Measurements from ENCODE around the gene TMEM45A. TPM values are rescaled to one million over a fixed set of nuclear protein-coding genes. Genes with fewer than 3 reads are reported as not detected.
A peak's percentile ranks its signal among the peaks of the same experiment; 100 is the strongest.
"Not testable (repeated sequence)": the region's sequence is repeated elsewhere in the genome, so short reads cannot be mapped to it uniquely, and the experiment has no call there.

The TMEM45A gene
- total RNA-seq, 2 donors from 2014 or later = 1.1 to 4.5 TPM

GRCh38 chr3:100506355-100506754 is 13.9 kb downstream of the TMEM45A start:
- H3K9me3 Mint-ChIP-seq = no peaks in the 10 kb centered on the region
- DNase-seq (ENCODE audit: low spot score) (no peak), ATAC-seq (no peak)
- no peaks in the 10 kb centered on the region for H3K4me1 Mint-ChIP-seq (ENCODE audit: low read depth in 2 of 2)
- H3K36me3 Mint-ChIP-seq = no peaks in the 10 kb centered on the region
- H3K4me3 Mint-ChIP-seq = no peak overlapping the region
- peaks cover 29 to 44% of the 10 kb centered on the region in 2 donors for H3K27me3 Mint-ChIP-seq
- H3K27ac Mint-ChIP-seq = no peak overlapping the region

DNA sequence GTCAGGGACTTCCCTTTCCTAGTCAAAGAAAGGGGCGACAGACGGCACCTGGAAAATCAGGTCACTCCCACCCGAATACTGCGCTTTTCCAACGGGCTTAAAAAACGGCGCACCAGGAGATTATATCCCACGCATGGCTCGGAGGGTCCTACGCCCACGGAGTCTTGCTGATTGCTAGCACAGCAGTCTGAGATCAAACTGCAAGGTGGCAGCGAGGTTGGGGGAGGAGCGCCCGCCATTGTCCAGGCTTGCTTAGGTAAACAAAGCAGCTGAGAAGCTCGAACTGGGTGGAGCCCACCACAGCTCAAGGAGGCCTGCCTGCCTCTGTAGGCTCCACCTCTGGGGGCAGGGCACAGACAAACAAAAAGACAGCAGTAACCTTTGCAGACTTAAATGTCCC is 17.4 kb downstream of the TMEM45A start:
- H3K4me3 Mint-ChIP-seq; DNase-seq (ENCODE audit: low spot score); H3K4me1 Mint-ChIP-seq (ENCODE audit: low read depth in 2 of 2); H3K27ac Mint-ChIP-seq; H3K36me3 Mint-ChIP-seq; H3K9me3 Mint-ChIP-seq; ATAC-seq: not testable (repeated sequence)
- peaks cover 16 to 42% of the 10 kb centered on the region in 2 donors for H3K27me3 Mint-ChIP-seq

DNA sequence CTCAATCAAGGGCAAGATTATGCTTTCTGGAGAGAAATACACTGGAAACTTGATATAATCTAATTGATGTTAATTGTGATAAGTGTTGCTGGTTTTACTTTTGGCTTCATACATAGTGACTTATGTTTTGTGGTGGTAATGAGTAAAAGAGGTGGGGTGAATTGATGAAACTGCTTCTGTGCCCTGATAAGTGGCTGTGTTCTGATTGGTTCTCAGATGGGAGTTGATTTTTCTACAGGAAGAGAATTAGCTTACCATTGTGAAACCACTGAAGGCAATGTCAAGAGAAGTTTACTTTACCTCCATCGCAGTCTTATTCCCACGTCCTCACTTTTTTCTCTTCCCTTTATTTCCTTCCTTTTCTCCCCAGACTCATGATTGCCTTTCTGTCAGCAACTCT is 23.8 kb downstream of the TMEM45A start:
- DNase-seq (ENCODE audit: low spot score) (no peak), ATAC-seq (peak in 1 of 2 donors; percentile 54)
- H3K27ac Mint-ChIP-seq = no peak overlapping the region
- H3K9me3 Mint-ChIP-seq = no peaks in the 10 kb centered on the region
- no peaks in the 10 kb centered on the region for H3K36me3 Mint-ChIP-seq
- H3K4me1 Mint-ChIP-seq (ENCODE audit: low read depth in 2 of 2) = no peaks in the 10 kb centered on the region
- peaks cover 4% of the 10 kb centered on the region in 2 donors for H3K27me3 Mint-ChIP-seq
- no peak overlapping the region for H3K4me3 Mint-ChIP-seq

DNA sequence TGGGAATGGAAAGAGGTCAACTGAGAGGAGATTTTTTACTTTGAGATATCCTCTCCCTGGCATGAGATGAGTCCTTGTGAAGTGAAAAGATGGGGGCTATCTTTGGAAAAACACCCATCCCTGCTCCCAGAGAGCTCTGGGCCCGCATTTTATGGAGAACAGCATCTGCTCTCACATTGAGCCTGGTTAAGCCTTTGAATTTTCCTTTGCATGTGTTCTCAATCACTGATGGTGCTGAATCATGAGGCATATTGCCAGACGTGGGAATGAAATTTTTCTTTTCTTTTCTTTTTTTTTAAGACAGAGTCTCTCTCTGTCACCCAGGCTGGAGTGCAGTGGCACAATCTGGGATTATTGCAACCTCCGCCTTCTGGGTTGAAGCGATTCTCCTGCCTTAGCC is 24.4 kb downstream of the TMEM45A start:
- Mint-ChIP-seq H3K4me1 (ENCODE audit: low read depth in 2 of 2) (no peaks in the 10 kb centered on the region), H3K9me3 (no peaks in the 10 kb centered on the region)
- ATAC-seq = no peak

GRCh38 chr3:100517276-100517675 is 24.9 kb downstream of the TMEM45A start:
- H3K27me3 Mint-ChIP-seq = peaks cover under 1% of the 10 kb centered on the region in 2 donors
- H3K4me1 Mint-ChIP-seq (ENCODE audit: low read depth in 2 of 2) = no peaks in the 10 kb centered on the region
- DNase-seq (ENCODE audit: low spot score) (no peak), ATAC-seq (no peak)
- H3K9me3 Mint-ChIP-seq = no peaks in the 10 kb centered on the region
- H3K27ac Mint-ChIP-seq = no peak overlapping the region
- H3K36me3 Mint-ChIP-seq = no peaks in the 10 kb centered on the region
- no peak overlapping the region for H3K4me3 Mint-ChIP-seq

More for the DNA sequence above, 24.4 kb downstream of the TMEM45A start:
- Mint-ChIP-seq H3K4me3 (no peak overlapping the region), H3K27me3 (peaks cover 4% of the 10 kb centered on the region in 2 donors), H3K27ac (no peak overlapping the region), H3K36me3 (no peaks in the 10 kb centered on the region)
- DNase-seq (ENCODE audit: low spot score) = no peak

DNA sequence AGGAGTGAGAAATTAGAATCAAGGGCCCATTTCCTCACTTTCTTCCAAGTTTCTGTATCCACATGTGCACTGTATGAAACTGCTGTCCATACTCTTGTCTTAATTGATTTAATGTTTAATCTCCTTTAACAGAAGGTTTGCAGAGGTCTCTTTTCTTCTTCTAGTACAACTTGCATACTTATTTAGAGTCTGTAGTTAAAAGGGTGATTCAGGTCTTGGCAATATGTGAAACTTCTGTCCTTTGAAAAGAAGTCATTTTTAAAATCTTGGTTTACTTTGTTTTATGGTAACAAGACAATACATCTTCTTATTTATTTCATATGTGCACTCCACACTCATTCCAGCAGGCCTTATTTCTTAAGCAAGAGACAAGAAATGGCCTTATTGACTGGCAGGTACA is 25.8 kb downstream of the TMEM45A start:
- Mint-ChIP-seq H3K4me1 (ENCODE audit: low read depth in 2 of 2) (no peaks in the 10 kb centered on the region), H3K36me3 (no peaks in the 10 kb centered on the region), H3K27me3 (no peaks in the 10 kb centered on the region), H3K9me3 (no peaks in the 10 kb centered on the region), H3K27ac (no peak overlapping the region), H3K4me3 (no peak overlapping the region)
- ATAC-seq (no peak), DNase-seq (ENCODE audit: low spot score) (no peak)

GRCh38 chr3:100518983-100519382 is 26.6 kb downstream of the TMEM45A start:
- Mint-ChIP-seq H3K9me3 (no peaks in the 10 kb centered on the region), H3K27me3 (peaks cover 0 to 5% of the 10 kb centered on the region in 2 donors), H3K4me3 (no peak overlapping the region), H3K36me3 (no peaks in the 10 kb centered on the region), H3K27ac (no peak overlapping the region), H3K4me1 (ENCODE audit: low read depth in 2 of 2) (no peaks in the 10 kb centered on the region)
- ATAC-seq = no peak
- no peak for DNase-seq (ENCODE audit: low spot score)

DNA sequence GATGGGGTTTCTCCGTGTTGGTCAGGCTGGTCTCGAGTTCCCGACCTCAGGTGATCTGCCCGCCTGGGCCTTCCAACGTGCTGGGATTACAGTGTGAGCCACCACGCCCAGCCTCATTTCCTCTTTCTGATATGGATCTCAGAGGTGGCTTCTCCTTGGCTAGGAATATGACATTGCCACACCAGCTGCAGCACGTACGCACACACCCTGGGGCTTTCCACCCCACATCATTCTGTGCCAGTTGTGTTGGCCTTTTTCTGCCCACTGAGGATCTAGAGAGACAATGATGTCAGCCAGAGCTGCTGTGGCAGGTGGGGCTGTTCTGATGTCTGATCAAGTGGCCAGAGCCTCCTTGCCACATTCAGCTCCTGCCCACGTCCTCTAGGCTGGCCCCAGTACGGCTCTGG is 29.0 kb downstream of the TMEM45A start:
- Mint-ChIP-seq H3K4me3 (no peak overlapping the region), H3K36me3 (no peaks in the 10 kb centered on the region), H3K27ac (no peak overlapping the region), H3K27me3 (peaks cover 9 to 19% of the 10 kb centered on the region in 2 donors), H3K4me1 (ENCODE audit: low read depth in 2 of 2) (no peaks in the 10 kb centered on the region), H3K9me3 (no peaks in the 10 kb centered on the region)
- ATAC-seq (peak in 1 of 2 donors; percentile 8), DNase-seq (ENCODE audit: low spot score) (no peak)

GRCh38 chr3:100522125-100522524 is 29.7 kb downstream of the TMEM45A start:
- H3K36me3 Mint-ChIP-seq = no peaks in the 10 kb centered on the region
- no peaks in the 10 kb centered on the region for H3K4me1 Mint-ChIP-seq (ENCODE audit: low read depth in 2 of 2)
- DNase-seq (ENCODE audit: low spot score) = no peak
- H3K27ac Mint-ChIP-seq = no peak overlapping the region
- ATAC-seq = no peak
- peaks cover 9 to 19% of the 10 kb centered on the region in 2 donors for H3K27me3 Mint-ChIP-seq
- H3K9me3 Mint-ChIP-seq = no peaks in the 10 kb centered on the region
- H3K4me3 Mint-ChIP-seq = no peak overlapping the region

GRCh38 chr3:100523050-100523760 is 30.8 kb downstream of the TMEM45A start:
- H3K36me3 Mint-ChIP-seq = no peaks in the 10 kb centered on the region

GRCh38 chr3:100525753-100526612 is 33.6 kb downstream of the TMEM45A start:
- H3K4me1 Mint-ChIP-seq (ENCODE audit: low read depth in 2 of 2) = no peaks in the 10 kb centered on the region
- H3K9me3 Mint-ChIP-seq = no peaks in the 10 kb centered on the region

More at GRCh38 chr3:100523050-100523760, 30.8 kb downstream of the TMEM45A start:
- Mint-ChIP-seq H3K9me3 (no peaks in the 10 kb centered on the region), H3K27me3 (peaks cover 13 to 22% of the 10 kb centered on the region in 2 donors), H3K27ac (no peak overlapping the region), H3K4me3 (no peak overlapping the region), H3K4me1 (ENCODE audit: low read depth in 2 of 2) (no peaks in the 10 kb centered on the region)
- DNase-seq (ENCODE audit: low spot score) (no peak), ATAC-seq (no peak)

GRCh38 chr3:100526613-100527346 is 34.4 kb downstream of the TMEM45A start:
- no peak overlapping the region for H3K27ac Mint-ChIP-seq
- DNase-seq (ENCODE audit: low spot score) (no peak), ATAC-seq (no peak)
- no peaks in the 10 kb centered on the region for H3K9me3 Mint-ChIP-seq
- no peaks in the 10 kb centered on the region for H3K36me3 Mint-ChIP-seq
- peaks cover 18 to 31% of the 10 kb centered on the region in 2 donors for H3K27me3 Mint-ChIP-seq
- H3K4me1 Mint-ChIP-seq (ENCODE audit: low read depth in 2 of 2) = no peaks in the 10 kb centered on the region
- H3K4me3 Mint-ChIP-seq = no peak overlapping the region

More at GRCh38 chr3:100525753-100526612, 33.6 kb downstream of the TMEM45A start:
- no peak overlapping the region for H3K27ac Mint-ChIP-seq
- H3K4me3 Mint-ChIP-seq = no peak overlapping the region
- H3K27me3 Mint-ChIP-seq = peaks cover 18 to 25% of the 10 kb centered on the region in 2 donors
- H3K36me3 Mint-ChIP-seq = no peaks in the 10 kb centered on the region
- DNase-seq (ENCODE audit: low spot score) = no peak
- peak in 1 of 2 donors; percentile 31 for ATAC-seq

DNA sequence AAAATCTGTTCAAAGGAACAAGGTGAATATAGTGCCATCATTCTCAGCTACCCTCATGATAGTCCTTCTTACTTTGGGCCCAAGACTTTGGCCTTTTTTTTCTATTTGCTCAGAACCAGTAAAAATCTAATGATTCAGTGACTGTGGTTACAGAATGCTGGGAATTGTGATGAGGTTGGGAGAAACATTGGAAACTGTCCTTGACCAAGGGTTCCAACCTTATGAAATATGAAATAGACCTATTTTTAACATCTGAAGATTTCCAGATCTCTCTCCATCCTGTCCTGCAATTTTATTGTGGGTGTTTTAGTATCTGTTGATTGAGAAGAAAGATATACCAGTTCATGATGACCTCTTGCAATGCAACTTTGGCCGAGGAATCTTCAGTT is 34.9 kb downstream of the TMEM45A start:
- no peak overlapping the region for H3K27ac Mint-ChIP-seq
- H3K27me3 Mint-ChIP-seq = peaks cover 18 to 31% of the 10 kb centered on the region in 2 donors
- H3K4me3 Mint-ChIP-seq = no peak overlapping the region
- H3K9me3 Mint-ChIP-seq = no peaks in the 10 kb centered on the region
- H3K36me3 Mint-ChIP-seq = no peaks in the 10 kb centered on the region
- no peaks in the 10 kb centered on the region for H3K4me1 Mint-ChIP-seq (ENCODE audit: low read depth in 2 of 2)
- no peak for ATAC-seq
- no peak for DNase-seq (ENCODE audit: low spot score)
